Left cardiac atrium (tissue), 4 donors: ENCODE data around the gene MAML3. TPM values are rescaled to one million over a fixed set of nuclear protein-coding genes. Genes with fewer than 3 reads are reported as not detected.

Experiments
- ATAC-seq, 2 donors: fragments of 200-7000 bp; cut with Tn5 transposase; one replicate each; pipeline ENCODE4 v1.9.1; 2020; ENCODE audit warnings: mild to moderate bottlenecking in 2 of 2, moderate library complexity in 2 of 2
- DNase-seq: peaks from one replicate; pipeline ENCODE4 v3.0.0-alpha.2; 2020
- intact Hi-C, 2 donors: fragments of 100-400 bp; cut with DNase I; formaldehyde crosslinking; loops; one replicate each; pipeline versions ENCODE4 v1.14.1 to v1.15.1; 2022 to 2023
- total RNA-seq, 2 donors: library from RNA; stranded (reverse); fragmentation: NEBNext Ultra II Directional; extraction: Animal tissue kit (Norgen Biotek cat#: 25700); gene quantifications; one replicate each; pipeline ENCODE4 v1.2.1, GENCODE V29; 2021
- donor health status: DM: no; HTN: yes; CAD: no.
- donor health status: DM: no; HTN: yes; CAD: no; lungs with severe emphysema.
- donor health status: DM: yes; HTN: yes; CAD: no.
- donor health status: Dilated cardiomyopathy.

Gene MAML3
- total RNA-seq, 2 donors from 2014 or later, result 2.6 to 3.0 TPM

GRCh38 chr4:139806929-139807328 lies 347.1 kb downstream of the MAML3 start:
- DNase-seq (no peak), ATAC-seq (no peak)
- intact Hi-C loops, result no loop called here

GRCh38 chr4:139802931-139803330 lies 351.1 kb downstream of the MAML3 start:
- ATAC-seq, result no peak
- DNase-seq, result no peak
- intact Hi-C loops, result no loop called here

- DNase-seq (no peak), ATAC-seq (no peak)
- intact Hi-C loops, result no loop called here
Measured at GRCh38 chr4:139802488-139802887, 351.5 kb downstream of the MAML3 start.

GRCh38 chr4:139801895-139802294 lies 352.1 kb downstream of the MAML3 start:
- no peak for ATAC-seq
- DNase-seq, result no peak
- intact Hi-C loops, result no loop called here

- intact Hi-C loops, result no loop called here
- no peak for ATAC-seq
- DNase-seq, result no peak
Measured at GRCh38 chr4:139800082-139800481, 353.9 kb downstream of the MAML3 start.

GRCh38 chr4:139799615-139800014 lies 354.4 kb downstream of the MAML3 start:
- intact Hi-C loops, result no loop called here
- DNase-seq (no peak), ATAC-seq (no peak)

GRCh38 chr4:139798456-139798855 lies 355.5 kb downstream of the MAML3 start:
- no peak for DNase-seq
- intact Hi-C loops, result no loop called here
- ATAC-seq, result no peak

GRCh38 chr4:139797287-139797686 lies 356.7 kb downstream of the MAML3 start:
- ATAC-seq, result no peak
- intact Hi-C loops, result no loop called here
- no peak for DNase-seq

- no peak for ATAC-seq
- intact Hi-C loops, result no loop called here
- no peak for DNase-seq
Measured at GRCh38 chr4:139795527-139796314, 358.3 kb downstream of the MAML3 start.

- DNase-seq (no peak), ATAC-seq (no peak)
- intact Hi-C loops, result no loop called here
Measured at GRCh38 chr4:139794158-139794954, 359.6 kb downstream of the MAML3 start.

- ATAC-seq, result no peak
- intact Hi-C loops, result no loop called here
Measured at GRCh38 chr4:139791681-139792080, 362.3 kb downstream of the MAML3 start.

GRCh38 chr4:139790291-139790690 lies 363.7 kb downstream of the MAML3 start:
- ATAC-seq (no peak), DNase-seq (no peak)
- intact Hi-C loops, result no loop called here

More at GRCh38 chr4:139791681-139792080, 362.3 kb downstream of the MAML3 start:
- DNase-seq, result no peak

GRCh38 chr4:139789096-139789654 lies 364.8 kb downstream of the MAML3 start:
- intact Hi-C loops, result no loop called here
- ATAC-seq, result no peak

GRCh38 chr4:139786494-139787354 lies 367.3 kb downstream of the MAML3 start:
- intact Hi-C loops, result no loop called here
- DNase-seq (no peak), ATAC-seq (no peak)

More at GRCh38 chr4:139789096-139789654, 364.8 kb downstream of the MAML3 start:
- DNase-seq, result no peak

- ATAC-seq (no peak), DNase-seq (no peak)
- intact Hi-C loops, result no loop called here
Measured at GRCh38 chr4:139785356-139785755, 368.6 kb downstream of the MAML3 start.

- DNase-seq (no peak), ATAC-seq (peak in 1 of 2 donors; percentile 21)
- intact Hi-C loops, result no loop called here
Measured at GRCh38 chr4:139783741-139784484, 370.1 kb downstream of the MAML3 start.

GRCh38 chr4:139782926-139783522 lies 371.0 kb downstream of the MAML3 start:
- ATAC-seq (no peak), DNase-seq (no peak)
- intact Hi-C loops, result no loop called here

GRCh38 chr4:139781066-139781465 lies 372.9 kb downstream of the MAML3 start:
- no peak for DNase-seq
- no peak for ATAC-seq
- intact Hi-C loops, result no loop called here
